ENCODE data around the gene COL20A1. TPM values are rescaled to one million over a fixed set of nuclear protein-coding genes. Genes with fewer than 3 reads are reported as not detected.

The COL20A1 gene
- total and polyA plus RNA-seq, 7 experiments from 2014 or later = 0.08 TPM; not detected in 6

DNA sequence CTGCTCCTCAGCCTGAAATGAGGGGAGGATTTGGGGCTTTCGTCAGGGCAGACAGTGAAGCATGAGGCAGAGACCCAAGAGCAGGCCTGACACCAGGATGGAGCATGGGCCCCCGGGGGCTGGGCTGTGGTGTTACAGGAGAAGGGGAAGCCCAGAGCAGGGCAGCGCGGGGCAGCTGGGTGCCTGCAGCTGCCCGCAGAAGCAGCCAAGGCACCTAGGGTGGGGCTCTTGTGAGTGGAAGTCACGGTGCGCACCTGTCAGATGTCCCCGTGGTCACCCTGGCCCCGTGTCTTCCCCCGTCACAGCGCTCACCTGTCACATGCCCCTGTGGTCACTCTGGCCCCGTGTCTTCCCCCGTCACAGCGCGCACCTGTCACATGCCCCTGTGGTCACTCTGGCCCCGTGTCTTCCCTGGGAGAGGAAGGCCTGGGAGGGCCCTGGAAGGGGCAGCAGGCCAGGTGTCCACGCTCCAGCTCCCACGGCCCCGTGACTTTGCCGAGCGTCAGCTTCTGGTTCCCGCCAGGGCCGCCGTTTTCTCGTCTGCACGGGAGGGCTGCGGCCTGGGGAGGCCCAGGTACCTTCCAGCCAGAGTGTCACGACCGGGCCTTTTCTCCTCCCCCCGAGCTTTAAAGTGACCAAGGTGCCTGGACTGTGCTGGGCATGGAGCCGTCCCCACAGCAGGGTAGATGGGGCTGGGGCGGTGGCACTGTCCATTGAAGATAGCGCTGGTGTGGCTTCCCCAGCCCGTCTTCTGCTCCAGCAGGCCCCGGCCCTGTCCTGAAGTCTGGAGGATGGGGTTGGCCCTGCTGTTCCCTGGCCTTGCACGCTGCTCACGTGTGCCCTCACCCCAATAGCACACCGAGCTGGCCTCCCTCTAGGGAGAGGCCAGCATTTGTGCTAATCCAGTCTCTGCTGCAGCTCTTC is 11.0 kb upstream of the COL20A1 start:
- Mint-ChIP-seq H3K9me3 (no peaks in the 10 kb centered on the region), H3K4me3 (no peak overlapping the region), H3K4me1 (peaks cover 0 to 4% (median 3%) of the 10 kb centered on the region in 7 donors), H3K27ac (no peak overlapping the region), H3K27me3 (no peaks in the 10 kb centered on the region), H3K36me3 (peaks cover 0 to 4% (median 3%) of the 10 kb centered on the region in 5 donors)
- Histone ChIP-seq H3K4me1 (ENCODE audit: control insufficient read depth in 2 of 2, insufficient read depth in 2 of 2, low read length in 2 of 2) (no peaks in the 10 kb centered on the region), H3K36me3 (ENCODE audit: control insufficient read depth in 2 of 3, insufficient read depth in 3 of 3, low read length in 3 of 3) (peaks cover 3 to 97% (median 7%) of the 10 kb centered on the region in 3 experiments), H3K27me3 (ENCODE audit: control insufficient read depth in 2 of 2, insufficient read depth in 2 of 2, low read length in 2 of 2) (no peaks in the 10 kb centered on the region), H3K27ac (ENCODE audit: low read depth, low read length) (no peak overlapping the region), H3K4me3 (ENCODE audit: low read length) (no peak overlapping the region), H3K9me3 (ENCODE audit: control insufficient read depth in 2 of 3, low read length in 3 of 3) (no peaks in the 10 kb centered on the region)
- intact Hi-C loops (cut with micrococcal nuclease) = no loop called here
- no peak for ATAC-seq
- DNase-seq = no peak
- ChIA-PET POLR2A (interaction anchor here (0.9 kb wide), 1 partner anchor 9 kb away, joined by 4 read pairs; the partner anchor contains the start of gene ARFGAP1), CTCF (no interaction called here)

DNA sequence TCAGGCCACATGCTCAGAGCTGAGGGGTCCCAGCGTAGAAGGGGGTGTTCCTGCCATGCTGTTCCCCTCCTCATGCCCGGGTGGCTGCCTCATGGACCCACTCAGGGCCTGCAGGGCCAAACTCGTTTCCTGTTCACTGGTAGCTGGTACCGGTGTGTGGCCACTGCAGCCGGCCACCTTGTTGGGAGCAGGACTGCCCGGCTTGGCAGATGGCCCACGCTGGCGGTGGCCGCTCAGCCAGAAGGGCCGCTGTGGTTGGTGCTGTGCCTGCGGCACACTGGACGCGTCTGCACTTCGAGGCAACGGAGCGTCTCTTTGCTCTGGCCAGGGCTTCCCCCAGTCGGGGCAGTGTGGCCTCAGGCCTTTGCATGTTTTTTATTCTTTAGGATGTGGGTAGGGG is 10.0 kb upstream of the COL20A1 start:
- Mint-ChIP-seq H3K36me3 (peaks cover 0 to 4% (median 3%) of the 10 kb centered on the region in 5 donors), H3K4me1 (peaks cover 0 to 4% (median 3%) of the 10 kb centered on the region in 7 donors), H3K9me3 (no peaks in the 10 kb centered on the region), H3K27me3 (no peaks in the 10 kb centered on the region), H3K27ac (no peak overlapping the region), H3K4me3 (no peak overlapping the region)
- no peak overlapping the region for H3K27ac ChIP-seq (ENCODE audit: low read depth, low read length)
- DNase-seq (no peak), ATAC-seq (no peak)
- no peak overlapping the region for H3K4me3 ChIP-seq (ENCODE audit: low read length)
- POLR2A ChIA-PET = no interaction called here
- CTCF ChIA-PET = no interaction called here
- no peaks in the 10 kb centered on the region for H3K27me3 ChIP-seq (ENCODE audit: control insufficient read depth in 2 of 2, insufficient read depth in 2 of 2, low read length in 2 of 2)
- intact Hi-C loops (cut with micrococcal nuclease) = no loop called here
- no peaks in the 10 kb centered on the region for H3K4me1 ChIP-seq (ENCODE audit: control insufficient read depth in 2 of 2, insufficient read depth in 2 of 2, low read length in 2 of 2)
- H3K9me3 ChIP-seq (ENCODE audit: control insufficient read depth in 2 of 3, low read length in 3 of 3) = no peaks in the 10 kb centered on the region
- H3K36me3 ChIP-seq (ENCODE audit: control insufficient read depth in 2 of 3, insufficient read depth in 3 of 3, low read length in 3 of 3) = peaks cover 3 to 97% (median 7%) of the 10 kb centered on the region in 3 experiments

DNA sequence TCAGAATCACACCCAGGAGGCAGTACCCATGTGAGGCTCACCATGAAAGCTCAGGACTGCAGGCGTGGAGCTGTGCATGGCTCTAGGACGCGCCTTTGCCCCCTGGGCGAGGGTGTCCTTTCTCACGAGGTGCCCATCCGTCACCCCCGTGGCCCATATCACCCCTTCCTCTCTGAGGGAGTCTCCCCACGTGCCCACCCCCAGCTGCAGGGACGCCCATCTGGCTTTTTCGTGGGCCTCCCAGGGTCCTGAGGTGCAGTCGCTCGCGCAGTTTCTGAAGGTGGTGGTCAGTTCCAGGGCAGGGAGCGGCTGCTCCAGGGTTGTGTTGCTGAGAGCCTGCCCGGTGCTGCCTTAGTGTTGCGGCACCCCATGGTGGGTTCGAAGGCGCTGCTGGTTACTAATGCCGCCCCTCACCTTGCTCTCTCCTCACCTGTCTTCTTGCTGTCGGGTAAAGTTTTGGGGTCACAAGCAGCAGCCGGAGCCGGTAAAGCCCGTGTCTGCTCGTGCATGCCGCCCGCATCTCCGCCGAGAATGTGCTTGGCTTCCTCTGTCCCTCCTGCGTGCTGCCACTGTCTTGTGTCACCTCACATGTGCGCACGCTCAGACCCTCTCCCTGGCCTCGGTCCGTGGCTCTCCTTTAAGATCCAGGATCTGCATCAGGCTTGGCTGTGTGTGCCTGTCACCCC is 9.4 kb upstream of the COL20A1 start:
- CTCF ChIA-PET = no interaction called here
- no peak for ATAC-seq

DNA sequence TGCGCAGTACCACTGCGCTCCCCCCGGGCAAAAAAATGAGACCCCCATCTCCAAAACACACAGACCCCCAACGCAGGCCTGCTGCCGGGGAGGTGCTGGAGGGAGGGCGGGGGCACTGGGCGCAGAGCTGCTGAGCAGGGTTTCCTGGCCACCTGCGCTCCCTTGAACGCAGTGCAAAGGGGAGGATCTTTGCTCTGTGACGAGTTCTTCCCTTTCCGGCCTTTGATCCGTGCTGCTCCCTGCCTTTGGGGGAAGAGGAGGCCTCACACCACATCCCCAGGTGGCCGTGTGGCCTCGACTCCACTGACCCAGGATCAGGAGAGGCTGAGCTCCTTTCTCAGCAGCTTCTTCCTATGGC is 8.9 kb upstream of the COL20A1 start:
- Mint-ChIP-seq H3K4me3 (peak overlapping the region; percentile 60 to 83 (median 77)), H3K36me3 (peaks cover 0 to 13% (median 3%) of the 10 kb centered on the region in 5 donors), H3K27ac (peak overlapping the region; percentile 39 to 91 (median 65)), H3K9me3 (no peaks in the 10 kb centered on the region), H3K4me1 (peaks cover 0 to 4% (median 3%) of the 10 kb centered on the region in 7 donors), H3K27me3 (no peaks in the 10 kb centered on the region)
- H3K4me1 ChIP-seq (ENCODE audit: control insufficient read depth in 2 of 2, insufficient read depth in 2 of 2, low read length in 2 of 2) = no peaks in the 10 kb centered on the region
- peak in 4 of 9 donors; percentile 13 to 19 (median 18) for DNase-seq
- H3K36me3 ChIP-seq (ENCODE audit: control insufficient read depth in 2 of 3, insufficient read depth in 3 of 3, low read length in 3 of 3) = peaks cover 0 to 97% (median 2%) of the 10 kb centered on the region in 3 experiments
- H3K4me3 ChIP-seq (ENCODE audit: low read length) = no peak overlapping the region
- no peaks in the 10 kb centered on the region for H3K27me3 ChIP-seq (ENCODE audit: control insufficient read depth in 2 of 2, insufficient read depth in 2 of 2, low read length in 2 of 2)
- intact Hi-C loops (cut with micrococcal nuclease) = no loop called here
- peak overlapping the region; percentile 53 for H3K27ac ChIP-seq (ENCODE audit: low read depth, low read length)
- POLR2A ChIA-PET = interaction anchor here (1.7 kb wide), 1 partner anchor 12 kb away, joined by 5 read pairs; no protein-coding TSS in a partner anchor
- ATAC-seq = peak; percentile 45
- no peaks in the 10 kb centered on the region for H3K9me3 ChIP-seq (ENCODE audit: control insufficient read depth in 2 of 3, low read length in 3 of 3)
- CTCF ChIA-PET = interaction anchor here (1.4 kb wide), 1 partner anchor 11 kb away, joined by 3 read pairs; no protein-coding TSS in a partner anchor

More for the DNA sequence above, 9.4 kb upstream of the COL20A1 start:
- DNase-seq = no peak
- Histone ChIP-seq H3K27me3 (ENCODE audit: control insufficient read depth in 2 of 2, insufficient read depth in 2 of 2, low read length in 2 of 2) (no peaks in the 10 kb centered on the region), H3K4me3 (ENCODE audit: low read length) (no peak overlapping the region), H3K36me3 (ENCODE audit: control insufficient read depth in 2 of 3, insufficient read depth in 3 of 3, low read length in 3 of 3) (peaks cover under 1 to 97% (median 7%) of the 10 kb centered on the region in 3 experiments), H3K4me1 (ENCODE audit: control insufficient read depth in 2 of 2, insufficient read depth in 2 of 2, low read length in 2 of 2) (no peaks in the 10 kb centered on the region), H3K9me3 (ENCODE audit: control insufficient read depth in 2 of 3, low read length in 3 of 3) (no peaks in the 10 kb centered on the region), H3K27ac (ENCODE audit: low read depth, low read length) (peak overlapping the region; percentile 53)
- H3K27me3 Mint-ChIP-seq = no peaks in the 10 kb centered on the region
- intact Hi-C loops (cut with micrococcal nuclease) = no loop called here
- peaks cover 0 to 4% (median 3%) of the 10 kb centered on the region in 7 donors for H3K4me1 Mint-ChIP-seq
- H3K36me3 Mint-ChIP-seq = peaks cover 0 to 8% (median 3%) of the 10 kb centered on the region in 5 donors
- POLR2A ChIA-PET = interaction anchor here (1.7 kb wide), 1 partner anchor 12 kb away, joined by 5 read pairs; no protein-coding TSS in a partner anchor
- no peaks in the 10 kb centered on the region for H3K9me3 Mint-ChIP-seq
- peak overlapping the region; percentile 39 to 91 (median 65) for H3K27ac Mint-ChIP-seq
- peak overlapping the region; percentile 47 to 83 (median 77) for H3K4me3 Mint-ChIP-seq

DNA sequence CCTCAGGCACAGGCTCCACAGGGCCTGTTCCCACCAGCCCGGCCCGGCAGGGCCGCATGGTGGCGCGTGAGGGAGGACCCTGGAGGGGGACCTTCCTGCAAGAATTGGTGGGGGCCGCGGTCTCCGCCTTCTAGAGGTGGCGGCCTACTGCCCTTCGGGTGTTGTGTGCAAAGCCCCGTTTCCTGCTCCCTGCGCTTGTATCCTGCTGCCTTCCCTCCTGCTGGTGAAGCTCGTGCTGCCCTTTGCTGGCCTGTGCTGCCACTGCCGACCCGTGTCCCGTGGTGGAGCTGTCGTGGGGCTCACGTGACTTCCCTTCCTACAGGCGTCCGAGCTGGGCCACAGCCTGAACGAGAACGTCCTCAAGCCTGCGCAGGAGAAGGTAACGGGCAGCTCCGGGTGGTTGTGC is 8.4 kb upstream of the COL20A1 start:
- peak; percentile 3 for ATAC-seq
- H3K36me3 Mint-ChIP-seq = peaks cover 0 to 13% (median 3%) of the 10 kb centered on the region in 5 donors
- CTCF ChIA-PET = interaction anchor here (0.5 to 1.4 kb wide), 3 partner anchors 10 to 62 kb away, joined by 3 read pairs; no protein-coding TSS in a partner anchor
- Histone ChIP-seq H3K4me1 (ENCODE audit: control insufficient read depth in 2 of 2, insufficient read depth in 2 of 2, low read length in 2 of 2) (no peaks in the 10 kb centered on the region), H3K27ac (ENCODE audit: low read depth, low read length) (peak overlapping the region; percentile 53), H3K27me3 (ENCODE audit: control insufficient read depth in 2 of 2, insufficient read depth in 2 of 2, low read length in 2 of 2) (no peaks in the 10 kb centered on the region), H3K36me3 (ENCODE audit: control insufficient read depth in 2 of 3, insufficient read depth in 3 of 3, low read length in 3 of 3) (peaks cover 0 to 93% (median 0%) of the 10 kb centered on the region in 3 experiments), H3K4me3 (ENCODE audit: low read length) (no peak overlapping the region), H3K9me3 (ENCODE audit: control insufficient read depth in 2 of 3, low read length in 3 of 3) (no peaks in the 10 kb centered on the region)
- POLR2A ChIA-PET = interaction anchor here (1.7 kb wide), 1 partner anchor 11 kb away, joined by 5 read pairs; no protein-coding TSS in a partner anchor
- peak overlapping the region; percentile 36 to 83 (median 72) for H3K4me3 Mint-ChIP-seq
- DNase-seq = no peak
- intact Hi-C loops (cut with micrococcal nuclease) = no loop called here
- no peaks in the 10 kb centered on the region for H3K9me3 Mint-ChIP-seq
- no peaks in the 10 kb centered on the region for H3K27me3 Mint-ChIP-seq
- peak overlapping the region in 4 of 9 donors; percentile 41 to 85 (median 58) for H3K27ac Mint-ChIP-seq
- peaks cover 0 to 4% (median 3%) of the 10 kb centered on the region in 7 donors for H3K4me1 Mint-ChIP-seq

DNA sequence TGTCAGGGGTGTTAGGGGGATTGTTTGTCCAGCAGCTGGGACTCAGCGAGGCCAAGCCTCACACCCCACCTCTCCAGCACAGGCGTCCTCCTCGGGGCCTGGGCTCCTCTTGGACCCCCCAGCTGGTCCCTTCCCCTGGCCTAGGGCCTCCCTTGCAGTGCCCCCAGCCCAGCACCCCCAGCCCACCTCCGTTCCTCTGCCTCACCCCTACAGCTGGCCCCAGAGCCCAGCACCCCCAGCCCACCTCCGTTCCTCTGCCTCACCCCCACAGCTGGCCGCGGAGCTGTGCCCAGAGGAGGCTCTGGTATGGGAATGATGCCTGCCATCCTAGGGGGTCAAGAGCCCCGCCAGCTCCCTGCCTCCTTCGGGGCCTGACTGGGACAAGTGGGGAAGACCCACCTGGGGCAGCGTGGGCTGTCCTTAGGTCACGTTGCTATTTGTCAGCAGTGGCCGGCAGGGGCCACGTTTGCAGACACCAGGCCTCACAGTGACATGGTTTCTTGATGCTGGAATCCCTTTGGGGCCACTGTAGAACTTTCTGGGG is 7.9 kb upstream of the COL20A1 start:
- H3K27me3 ChIP-seq (ENCODE audit: control insufficient read depth in 2 of 2, insufficient read depth in 2 of 2, low read length in 2 of 2) = no peaks in the 10 kb centered on the region
- ChIA-PET POLR2A (interaction anchor here (1.7 kb wide), 1 partner anchor 11 kb away, joined by 5 read pairs; no protein-coding TSS in a partner anchor), CTCF (interaction anchor here (0.5 to 1.4 kb wide), 3 partner anchors 10 to 62 kb away, joined by 3 read pairs; no protein-coding TSS in a partner anchor)
- Mint-ChIP-seq H3K27ac (peak overlapping the region in 2 of 9 donors; percentile 19 to 43), H3K4me3 (peak overlapping the region in 9 of 10 donors; percentile 48 to 78 (median 72)), H3K9me3 (no peaks in the 10 kb centered on the region), H3K4me1 (peaks cover 0 to 4% (median 3%) of the 10 kb centered on the region in 7 donors), H3K36me3 (peaks cover 0 to 13% (median 3%) of the 10 kb centered on the region in 5 donors), H3K27me3 (no peaks in the 10 kb centered on the region)
- H3K4me3 ChIP-seq (ENCODE audit: low read length) = no peak overlapping the region
- no peak for ATAC-seq
- intact Hi-C loops (cut with micrococcal nuclease) = no loop called here
- H3K9me3 ChIP-seq (ENCODE audit: control insufficient read depth in 2 of 3, low read length in 3 of 3) = no peaks in the 10 kb centered on the region
- peak overlapping the region; percentile 53 for H3K27ac ChIP-seq (ENCODE audit: low read depth, low read length)
- peaks cover 0 to 88% (median 0%) of the 10 kb centered on the region in 3 experiments for H3K36me3 ChIP-seq (ENCODE audit: control insufficient read depth in 2 of 3, insufficient read depth in 3 of 3, low read length in 3 of 3)
- DNase-seq = peak in 1 of 9 donors; percentile 2
- H3K4me1 ChIP-seq (ENCODE audit: control insufficient read depth in 2 of 2, insufficient read depth in 2 of 2, low read length in 2 of 2) = no peaks in the 10 kb centered on the region

All from naive thymus-derived CD4-positive, alpha-beta T cell (primary cell).